ENCODE measurements around the gene NFASC. TPM values are rescaled to one million over a fixed set of nuclear protein-coding genes. Genes with fewer than 3 reads are reported as not detected.

Gene NFASC
- total RNA-seq, 2 donors from 2014 or later: 27.7 to 45.9 TPM

DNA sequence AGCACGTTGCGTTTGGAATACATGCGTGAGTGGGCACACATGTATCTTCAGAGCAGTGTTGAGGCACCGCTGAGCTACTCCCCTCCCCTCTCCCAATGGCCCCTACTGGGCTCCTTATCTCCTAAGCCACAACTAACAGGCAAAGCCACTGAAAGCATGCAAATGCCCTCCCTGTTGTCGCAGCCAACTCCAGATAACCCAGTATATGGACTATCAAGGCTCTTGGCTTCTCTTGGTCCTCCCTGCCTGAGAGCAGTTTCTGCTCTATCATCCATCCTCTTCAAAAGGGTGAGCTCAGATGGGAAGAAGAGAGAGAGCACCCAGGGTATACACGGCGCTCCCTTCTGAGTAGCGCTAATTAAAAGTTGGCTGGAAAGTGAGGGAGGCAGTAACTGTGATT, 113.8 kb downstream of the NFASC start:
- H3K27ac Mint-ChIP-seq: no peak overlapping the region
- 89 to 100% methylated on average over 4 to 8 of the region's 8 CpGs for WGBS, 2 experiments (ENCODE audit: insufficient coverage in 1 of 2, insufficient read length in 1 of 2)
- peaks cover 1% of the 10 kb centered on the region for H3K27me3 Mint-ChIP-seq (ENCODE audit: insufficient read depth)
- peaks cover 42% of the 10 kb centered on the region for H3K36me3 Mint-ChIP-seq (ENCODE audit: low read depth)
- no peaks in the 10 kb centered on the region for H3K9me3 Mint-ChIP-seq
- H3K9ac ChIP-seq (ENCODE audit: extremely low read depth, low read length, poor library complexity, severe bottlenecking): no peak overlapping the region
- peaks cover 8% of the 10 kb centered on the region for H3K4me1 ChIP-seq (ENCODE audit: control insufficient read depth, insufficient read depth, low read length)
- H3K4me1 Mint-ChIP-seq: peaks cover 28% of the 10 kb centered on the region
- TF ChIP-seq, protein P1, sequence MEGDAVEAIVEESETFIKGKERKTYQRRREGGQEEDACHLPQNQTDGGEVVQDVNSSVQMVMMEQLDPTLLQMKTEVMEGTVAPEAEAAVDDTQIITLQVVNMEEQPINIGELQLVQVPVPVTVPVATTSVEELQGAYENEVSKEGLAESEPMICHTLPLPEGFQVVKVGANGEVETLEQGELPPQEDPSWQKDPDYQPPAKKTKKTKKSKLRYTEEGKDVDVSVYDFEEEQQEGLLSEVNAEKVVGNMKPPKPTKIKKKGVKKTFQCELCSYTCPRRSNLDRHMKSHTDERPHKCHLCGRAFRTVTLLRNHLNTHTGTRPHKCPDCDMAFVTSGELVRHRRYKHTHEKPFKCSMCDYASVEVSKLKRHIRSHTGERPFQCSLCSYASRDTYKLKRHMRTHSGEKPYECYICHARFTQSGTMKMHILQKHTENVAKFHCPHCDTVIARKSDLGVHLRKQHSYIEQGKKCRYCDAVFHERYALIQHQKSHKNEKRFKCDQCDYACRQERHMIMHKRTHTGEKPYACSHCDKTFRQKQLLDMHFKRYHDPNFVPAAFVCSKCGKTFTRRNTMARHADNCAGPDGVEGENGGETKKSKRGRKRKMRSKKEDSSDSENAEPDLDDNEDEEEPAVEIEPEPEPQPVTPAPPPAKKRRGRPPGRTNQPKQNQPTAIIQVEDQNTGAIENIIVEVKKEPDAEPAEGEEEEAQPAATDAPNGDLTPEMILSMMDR (conservative IDR thresholded peaks at IDR 0.05): no peak
- H3K9me3 ChIP-seq (ENCODE audit: control insufficient read depth, low read length): no peaks in the 10 kb centered on the region
- no peak for DNase-seq
- no peak overlapping the region for H3K27ac ChIP-seq (ENCODE audit: low read depth, low read length)
- peaks cover 65% of the 10 kb centered on the region for H3K36me3 ChIP-seq (ENCODE audit: control insufficient read depth, insufficient read depth, low read length)
- no peak overlapping the region for H3K4me3 ChIP-seq (ENCODE audit: low read length)
- H3K27me3 ChIP-seq (ENCODE audit: control insufficient read depth, insufficient read depth, low read length, poor library complexity, severe bottlenecking): no peaks in the 10 kb centered on the region
- H3K4me3 Mint-ChIP-seq: no peak overlapping the region

DNA sequence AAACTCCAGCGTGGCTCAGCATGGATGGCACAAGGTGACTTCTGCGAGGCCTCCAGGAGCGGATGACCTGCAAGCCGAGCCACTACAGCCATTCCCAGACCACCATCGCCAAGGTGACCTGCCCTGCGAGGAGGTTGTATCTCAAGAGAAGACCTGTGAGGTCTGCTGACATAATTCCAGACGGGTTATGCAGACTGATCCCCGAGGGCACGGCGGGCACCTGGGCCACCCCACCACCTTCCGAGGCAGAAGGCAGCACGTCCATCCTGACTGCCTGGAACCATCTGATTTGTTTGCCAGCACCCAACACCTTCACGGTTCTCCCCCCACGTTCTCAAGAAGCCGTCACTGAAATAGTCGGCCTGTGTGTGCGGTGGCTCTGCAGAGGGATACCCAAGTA, 115.5 kb downstream of the NFASC start:
- no peak overlapping the region for H3K4me3 Mint-ChIP-seq

DNA sequence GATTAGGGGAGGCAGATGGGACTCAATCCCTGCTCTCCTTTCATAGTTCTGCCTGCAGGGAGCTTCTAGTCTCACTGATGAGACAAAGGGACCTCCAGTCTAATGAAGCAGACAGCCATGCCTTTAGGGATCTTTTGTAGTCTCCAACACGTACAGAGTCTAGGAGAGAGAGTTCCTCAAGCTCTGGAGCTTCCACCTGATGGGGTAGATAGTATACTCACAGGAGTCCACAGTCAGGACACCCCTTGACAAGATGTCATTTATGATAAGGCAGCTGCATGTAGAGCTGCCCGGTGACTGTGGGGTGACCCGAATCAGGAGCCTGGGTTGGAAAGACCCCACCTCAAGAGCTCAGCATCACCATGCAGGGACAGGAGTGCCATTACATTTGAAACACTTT, 117.0 kb downstream of the NFASC start:
- no peak for DNase-seq
- Histone ChIP-seq H3K27ac (ENCODE audit: low read depth, low read length) (no peak overlapping the region), H3K4me3 (ENCODE audit: low read length) (no peak overlapping the region), H3K36me3 (ENCODE audit: control insufficient read depth, insufficient read depth, low read length) (peaks cover 45% of the 10 kb centered on the region), H3K9me3 (ENCODE audit: control insufficient read depth, low read length) (no peaks in the 10 kb centered on the region), H3K27me3 (ENCODE audit: control insufficient read depth, insufficient read depth, low read length, poor library complexity, severe bottlenecking) (no peaks in the 10 kb centered on the region), H3K9ac (ENCODE audit: extremely low read depth, low read length, poor library complexity, severe bottlenecking) (no peak overlapping the region), H3K4me1 (ENCODE audit: control insufficient read depth, insufficient read depth, low read length) (peaks cover 27% of the 10 kb centered on the region)
- TF ChIP-seq, protein P1 (conservative IDR thresholded peaks at IDR 0.05): no peak
- H3K36me3 Mint-ChIP-seq (ENCODE audit: low read depth): peaks cover 27% of the 10 kb centered on the region
- no peak overlapping the region for H3K27ac Mint-ChIP-seq
- no peak overlapping the region for H3K4me3 Mint-ChIP-seq
- 92 to 94% methylated on average over 3 of the region's 3 CpGs for WGBS, 2 experiments (ENCODE audit: insufficient coverage in 1 of 2, insufficient read length in 1 of 2)
- peaks cover 11% of the 10 kb centered on the region for H3K27me3 Mint-ChIP-seq (ENCODE audit: insufficient read depth)
- H3K9me3 Mint-ChIP-seq: no peaks in the 10 kb centered on the region
- H3K4me1 Mint-ChIP-seq: peaks cover 49% of the 10 kb centered on the region

More for the DNA sequence above, 115.5 kb downstream of the NFASC start:
- Mint-ChIP-seq H3K9me3 (no peaks in the 10 kb centered on the region), H3K27ac (no peak overlapping the region), H3K27me3 (ENCODE audit: insufficient read depth) (peaks cover 5% of the 10 kb centered on the region), H3K4me1 (peaks cover 34% of the 10 kb centered on the region), H3K36me3 (ENCODE audit: low read depth) (peaks cover 33% of the 10 kb centered on the region)
- Histone ChIP-seq H3K27me3 (ENCODE audit: control insufficient read depth, insufficient read depth, low read length, poor library complexity, severe bottlenecking) (no peaks in the 10 kb centered on the region), H3K27ac (ENCODE audit: low read depth, low read length) (no peak overlapping the region), H3K36me3 (ENCODE audit: control insufficient read depth, insufficient read depth, low read length) (peaks cover 54% of the 10 kb centered on the region), H3K9me3 (ENCODE audit: control insufficient read depth, low read length) (no peaks in the 10 kb centered on the region), H3K9ac (ENCODE audit: extremely low read depth, low read length, poor library complexity, severe bottlenecking) (no peak overlapping the region), H3K4me1 (ENCODE audit: control insufficient read depth, insufficient read depth, low read length) (peaks cover 17% of the 10 kb centered on the region), H3K4me3 (ENCODE audit: low read length) (no peak overlapping the region)
- TF ChIP-seq, protein P1 (conservative IDR thresholded peaks at IDR 0.05): no peak
- DNase-seq: no peak
- 85 to 91% methylated on average over 16 to 17 of the region's 17 CpGs for WGBS, 2 experiments (ENCODE audit: insufficient coverage in 1 of 2, insufficient read length in 1 of 2)
